Suprapubic skin (tissue), 4 donors: ENCODE results near the gene HINFP. TPM values are rescaled to one million over a fixed set of nuclear protein-coding genes. Genes with fewer than 3 reads are reported as not detected.
A peak's percentile ranks its signal among the peaks of the same experiment; 100 is the strongest.
"Not testable (repeated sequence)": the region's sequence is repeated elsewhere in the genome, so short reads cannot be mapped to it uniquely, and the experiment has no call there.

Source experiments
- DNase-seq, 2 donors: peaks; one replicate each; pipeline ENCODE4 v3.0.0-alpha.2; 2019; ENCODE audit warnings: low spot score in 2 of 2
- H3K27ac ChIP-seq: fragments of 200-600 bp; sonication (generic); one replicate; pipeline ENCODE4 v1.5.1; 2019
- H3K27me3 ChIP-seq: fragments of 200-600 bp; sonication (generic); one replicate; pipeline ENCODE4 v1.5.1; 2019
- H3K36me3 ChIP-seq: fragments of 200-600 bp; sonication (generic); one replicate; pipeline ENCODE4 v1.5.1; 2019
- H3K4me1 ChIP-seq: fragments of 200-600 bp; sonication (generic); one replicate; pipeline ENCODE4 v1.5.1; 2019
- H3K4me3 ChIP-seq: fragments of 200-600 bp; sonication (generic); one replicate; pipeline ENCODE4 v1.5.1; 2019; ENCODE audit warnings: mild to moderate bottlenecking
- H3K9me3 ChIP-seq: fragments of 200-600 bp; sonication (generic); one replicate; pipeline ENCODE4 v1.5.1; 2019
- EP300 ChIP-seq: sonication (generic); formaldehyde crosslinking; IDR thresholded peaks from one replicate; pipeline ENCODE4 v1.6.1; 2017; ENCODE audit warnings: antibody characterized with exemption
- POLR2A ChIP-seq, 2 donors: fragments of 450-650 bp; IDR thresholded peaks; one replicate each; pipeline ENCODE4 v1.6.1; 2017; ENCODE audit warnings: antibody characterized with exemption in 2 of 2, mild to moderate bottlenecking in 2 of 2, moderate library complexity in 2 of 2
- POLR2AphosphoS5 ChIP-seq, 3 donors: sonication (generic); formaldehyde crosslinking; IDR thresholded peaks; one replicate each; pipeline ENCODE4 v1.6.1; 2017; ENCODE audit warnings: antibody characterized with exemption in 3 of 3
- WGBS: methylation state at CpG from one replicate; pipeline ENCODE4 v1.1.5; 2018; 5-methylcytosine and 5-hydroxymethylcytosine counted together
- total RNA-seq, 4 donors: library from RNA; depleted of rRNA; stranded (reverse); fragments of >200 nt; gene quantifications; one replicate each; pipeline ENCODE4 v1.1.0, GENCODE V29; 2016
- TF ChIP-seq, protein P1 (sequence below), 2 donors: fragments of 200-600 bp in 1 of 2; fragments of 450-650 bp in 1 of 2; sonication (generic) in 1 of 2; IDR thresholded peaks; one replicate each; pipeline ENCODE4 v1.5.1; 2016 to 2019; ENCODE audit warnings: antibody characterized with exemption in 2 of 2, mild to moderate bottlenecking in 1 of 2, moderate library complexity in 1 of 2

The HINFP gene
- total RNA-seq, 4 donors from 2014 or later, result 16.1 to 45.1 (median 26.7) TPM

DNA sequence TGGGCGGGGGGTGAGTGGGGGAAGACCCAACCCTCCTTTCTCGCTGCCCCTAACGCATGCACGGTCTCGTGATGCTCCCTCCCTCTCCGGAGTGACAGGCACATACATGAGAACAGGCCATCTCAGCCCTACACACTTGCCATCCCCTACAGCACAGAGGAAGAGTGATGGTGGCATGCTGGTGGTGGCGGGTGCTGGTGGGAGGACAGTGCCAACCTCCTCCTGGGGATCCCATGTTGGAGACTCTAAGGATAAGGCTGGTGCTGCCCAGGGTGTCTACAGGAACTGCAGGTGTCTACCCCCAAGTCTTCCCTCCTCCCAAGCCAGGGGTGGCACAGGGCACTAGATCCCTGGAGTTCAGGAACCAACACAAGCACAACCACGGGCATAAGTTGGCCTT lies 40.5 kb downstream of the HINFP start:
- Histone ChIP-seq H3K36me3 (no peaks in the 10 kb centered on the region), H3K9me3 (no peaks in the 10 kb centered on the region), H3K27me3 (no peaks in the 10 kb centered on the region), H3K4me3 (no peak overlapping the region), H3K27ac (no peak overlapping the region), H3K4me1 (no peaks in the 10 kb centered on the region)
- DNase-seq, result no peak
- 87% methylated on average over 7 of the region's 8 CpGs for WGBS
- TF ChIP-seq POLR2A (IDR thresholded peaks at IDR 0.05) (no peak), POLR2AphosphoS5 (IDR thresholded peaks at IDR 0.05) (no peak), EP300 (no peak)
- TF ChIP-seq, protein P1, sequence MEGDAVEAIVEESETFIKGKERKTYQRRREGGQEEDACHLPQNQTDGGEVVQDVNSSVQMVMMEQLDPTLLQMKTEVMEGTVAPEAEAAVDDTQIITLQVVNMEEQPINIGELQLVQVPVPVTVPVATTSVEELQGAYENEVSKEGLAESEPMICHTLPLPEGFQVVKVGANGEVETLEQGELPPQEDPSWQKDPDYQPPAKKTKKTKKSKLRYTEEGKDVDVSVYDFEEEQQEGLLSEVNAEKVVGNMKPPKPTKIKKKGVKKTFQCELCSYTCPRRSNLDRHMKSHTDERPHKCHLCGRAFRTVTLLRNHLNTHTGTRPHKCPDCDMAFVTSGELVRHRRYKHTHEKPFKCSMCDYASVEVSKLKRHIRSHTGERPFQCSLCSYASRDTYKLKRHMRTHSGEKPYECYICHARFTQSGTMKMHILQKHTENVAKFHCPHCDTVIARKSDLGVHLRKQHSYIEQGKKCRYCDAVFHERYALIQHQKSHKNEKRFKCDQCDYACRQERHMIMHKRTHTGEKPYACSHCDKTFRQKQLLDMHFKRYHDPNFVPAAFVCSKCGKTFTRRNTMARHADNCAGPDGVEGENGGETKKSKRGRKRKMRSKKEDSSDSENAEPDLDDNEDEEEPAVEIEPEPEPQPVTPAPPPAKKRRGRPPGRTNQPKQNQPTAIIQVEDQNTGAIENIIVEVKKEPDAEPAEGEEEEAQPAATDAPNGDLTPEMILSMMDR (IDR thresholded peaks at IDR 0.05), result no peak

DNA sequence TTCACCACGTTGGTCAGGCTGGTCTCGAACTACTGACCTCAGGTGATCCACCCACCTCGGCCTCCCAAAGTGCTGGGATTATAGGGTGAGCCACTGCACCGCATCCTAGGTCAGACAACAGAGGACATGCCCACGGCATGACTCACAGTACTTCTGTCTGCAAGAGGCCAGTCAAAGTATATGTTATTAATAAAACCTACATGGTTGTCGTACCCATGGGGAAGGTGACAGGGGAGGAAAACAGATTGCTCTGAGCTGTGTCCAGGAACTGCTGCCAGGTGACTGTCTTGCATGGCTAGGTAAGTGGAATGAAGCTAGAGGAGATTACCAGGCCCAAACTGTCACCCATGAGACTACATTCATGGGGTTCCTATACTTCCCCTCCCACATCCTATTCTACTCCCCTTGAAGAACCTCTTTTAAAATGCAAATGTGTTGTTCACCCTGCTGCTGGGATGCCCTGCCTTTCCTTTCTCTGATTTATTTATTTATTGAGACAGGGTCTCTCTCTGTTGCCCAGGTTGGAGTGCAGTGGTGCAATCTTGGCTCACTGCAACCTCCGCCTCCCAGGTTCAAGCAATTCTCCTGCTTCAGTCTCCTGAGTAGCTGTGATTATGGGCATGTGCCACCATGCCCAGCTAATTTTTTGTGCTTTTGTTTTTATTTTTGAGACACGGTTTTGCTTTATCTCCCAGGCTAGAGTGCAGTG lies 45.1 kb downstream of the HINFP start:
- Histone ChIP-seq H3K27me3 (no peaks in the 10 kb centered on the region), H3K4me3 (no peak overlapping the region), H3K4me1 (peaks cover 31% of the 10 kb centered on the region), H3K9me3 (no peaks in the 10 kb centered on the region), H3K27ac (no peak overlapping the region), H3K36me3 (no peaks in the 10 kb centered on the region)
- no peak for DNase-seq
- TF ChIP-seq POLR2AphosphoS5 (IDR thresholded peaks at IDR 0.05) (no peak), EP300 (no peak), POLR2A (IDR thresholded peaks at IDR 0.05) (no peak)
- TF ChIP-seq, protein P1 (IDR thresholded peaks at IDR 0.05), result no peak
- WGBS, result 54% methylated on average over 8 of the region's 8 CpGs

DNA sequence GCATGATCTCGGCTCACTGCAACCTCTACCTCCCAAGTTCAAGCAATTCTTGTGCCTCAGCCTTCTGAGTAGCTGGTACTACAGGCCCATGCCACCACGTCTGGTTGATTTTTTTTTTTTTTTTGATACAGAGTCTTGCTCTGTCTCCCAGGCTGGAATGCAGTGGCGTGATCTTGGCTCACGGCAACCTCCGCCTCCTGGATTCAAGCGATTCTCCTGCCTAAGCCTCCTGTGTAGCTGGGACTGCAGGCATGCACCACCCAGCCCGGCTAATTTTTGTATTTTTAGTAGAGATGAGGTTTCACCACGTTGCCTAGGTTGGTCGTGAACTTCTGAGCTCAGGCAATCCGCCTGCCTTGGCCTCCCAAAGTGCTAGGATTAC lies 45.7 kb downstream of the HINFP start:
- not testable (repeated sequence) for H3K27me3 ChIP-seq, H3K4me3 ChIP-seq, H3K36me3 ChIP-seq, H3K27ac ChIP-seq, DNase-seq, H3K9me3 ChIP-seq
- H3K4me1 ChIP-seq, result peaks cover 31% of the 10 kb centered on the region
- WGBS, result 55% methylated on average over 10 of the region's 10 CpGs

DNA sequence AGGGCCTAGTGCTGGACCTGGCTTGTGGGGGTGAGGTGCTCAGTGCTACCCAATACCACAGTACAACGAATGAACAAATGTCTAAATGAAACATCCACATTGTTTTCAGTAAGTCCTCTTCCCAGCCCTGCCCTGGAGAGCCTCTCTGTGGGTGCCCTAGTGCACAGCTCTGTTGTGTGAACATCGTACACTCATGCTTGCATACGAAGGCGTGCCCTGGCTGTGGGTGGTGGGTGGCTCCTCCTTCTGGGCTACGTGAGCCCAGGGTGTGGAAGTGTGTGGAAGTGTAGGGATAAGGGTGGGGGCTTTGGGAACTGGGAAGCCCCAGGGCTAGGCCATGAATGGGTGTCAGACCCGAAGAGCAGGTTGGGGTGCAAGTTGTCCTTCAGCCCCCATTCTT lies 46.6 kb downstream of the HINFP start:
- no peak for DNase-seq

DNA sequence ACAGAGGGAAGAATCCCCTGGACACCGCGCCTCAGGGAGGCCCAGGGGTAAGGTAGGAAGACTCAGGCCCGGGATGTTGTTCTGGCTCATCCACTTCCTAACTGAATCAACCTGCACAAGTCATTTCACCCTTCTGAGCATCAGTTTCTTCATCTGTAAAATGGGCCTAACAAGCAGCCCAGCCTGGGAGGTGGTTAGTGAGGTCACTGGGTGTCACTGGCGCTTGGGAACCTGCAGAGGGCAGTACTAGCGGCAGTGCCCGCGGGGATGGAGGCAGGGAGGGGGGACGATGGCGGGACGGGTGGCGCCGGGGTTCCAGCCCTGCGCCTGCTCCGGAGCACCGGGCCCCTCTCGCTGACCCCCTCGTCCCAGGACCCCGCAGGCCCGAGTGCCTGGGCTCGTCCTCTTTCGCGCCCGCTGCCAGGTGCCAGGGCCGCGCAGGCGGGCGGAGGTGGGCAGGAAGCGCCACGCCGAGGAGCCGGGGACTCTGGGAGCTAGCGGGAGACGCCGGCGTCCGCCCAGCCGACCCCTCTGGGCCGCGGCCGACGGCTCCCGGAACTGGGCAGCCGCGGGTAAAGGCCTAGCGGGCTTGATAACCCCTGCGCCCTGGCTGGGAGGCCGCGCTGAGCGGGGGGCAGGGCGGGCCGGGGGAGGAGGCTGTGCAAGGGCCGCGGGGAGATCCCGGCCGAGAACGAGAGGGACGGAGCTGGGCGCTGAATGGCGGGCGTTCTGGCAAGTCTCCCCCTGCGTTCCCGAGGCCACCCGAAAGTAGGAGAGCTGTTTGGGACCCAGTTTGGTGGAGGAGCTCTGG lies 47.3 kb downstream of the HINFP start, which contains the start of gene NLRX1:
Gene NLRX1, plus strand, starts transcription at position 255 of the 811 bp plus-strand sequence. CDS start 2,679 bp downstream, outside the sequence.
- H3K27ac ChIP-seq, result peak within 1 kb of the TSS; percentile 95
- WGBS, result 9% methylated on average over 15 of the region's 63 CpGs
- peaks cover 31% of the 10 kb centered on the region for H3K4me1 ChIP-seq
- TF ChIP-seq, protein P1 (IDR thresholded peaks at IDR 0.05), result peak; percentile 55 to 94
- peak in 1 of 2 donors; percentile 51 for TF ChIP-seq POLR2A (IDR thresholded peaks at IDR 0.05)
- TF ChIP-seq EP300, result no peak
- TF ChIP-seq POLR2AphosphoS5 (IDR thresholded peaks at IDR 0.05), result peak in 1 of 3 donors; percentile 77
- no peaks in the 10 kb centered on the region for H3K9me3 ChIP-seq
- peak; percentile 91 to 92 for DNase-seq
- H3K27me3 ChIP-seq, result no peaks in the 10 kb centered on the region
- peaks cover 10% of the 10 kb centered on the region for H3K36me3 ChIP-seq
- H3K4me3 ChIP-seq, result peak within 1 kb of the TSS; percentile 89

More for the DNA sequence above, 46.6 kb downstream of the HINFP start:
- 29% methylated on average over 6 of the region's 6 CpGs for WGBS
- TF ChIP-seq EP300 (no peak), POLR2AphosphoS5 (IDR thresholded peaks at IDR 0.05) (no peak), POLR2A (IDR thresholded peaks at IDR 0.05) (no peak)
- TF ChIP-seq, protein P1 (IDR thresholded peaks at IDR 0.05), result no peak
- Histone ChIP-seq H3K9me3 (no peaks in the 10 kb centered on the region), H3K4me3 (peak overlapping the region; percentile 89), H3K27me3 (no peaks in the 10 kb centered on the region), H3K27ac (peak overlapping the region; percentile 95), H3K4me1 (peaks cover 31% of the 10 kb centered on the region), H3K36me3 (peaks cover 5% of the 10 kb centered on the region)
